ENCODE data around the gene CBX3. TPM values are rescaled to one million over a fixed set of nuclear protein-coding genes. Genes with fewer than 3 reads are reported as not detected.
A peak's percentile ranks its signal among the peaks of the same experiment; 100 is the strongest.

CBX3 gene
- total and polyA plus RNA-seq, 11 donors, result 31.5 to 70.1 (median 59.9) TPM

- no peak overlapping the region for H3K4me3 ChIP-seq
- no peak for DNase-seq
- intact Hi-C loops (cut with DNase I), result no loop called here
- peaks cover 0 to 9% (median 0%) of the 10 kb centered on the region in 9 donors for H3K36me3 ChIP-seq
- no peaks in the 10 kb centered on the region for H3K27me3 ChIP-seq
- peaks cover 0 to 40% (median 19%) of the 10 kb centered on the region in 12 donors for H3K4me1 ChIP-seq
- no peaks in the 10 kb centered on the region for H3K9me3 ChIP-seq
- peak in 2 of 4 donors; percentile 3 to 19 for ATAC-seq
- WGBS, 4 donors, result 71 to 82% (median 75%) methylated on average over 5 of the region's 5 CpGs
- H3K27ac ChIP-seq, result no peak overlapping the region
- TF ChIP-seq CTCF (IDR thresholded peaks at IDR 0.05) (no peak), POLR2A (IDR thresholded peaks at IDR 0.05) (no peak)
These were observed 22.1 kb upstream of the CBX3 start for GRCh38 chr7:26179422-26179821.

- no peak for DNase-seq
- TF ChIP-seq POLR2A (IDR thresholded peaks at IDR 0.05) (no peak), CTCF (IDR thresholded peaks at IDR 0.05) (no peak)
- H3K36me3 ChIP-seq, result peaks cover 0 to 14% (median under 1%) of the 10 kb centered on the region in 9 donors
- ATAC-seq, result peak in 2 of 4 donors; percentile 8 to 33
- H3K4me1 ChIP-seq, result peaks cover 0 to 40% (median 19%) of the 10 kb centered on the region in 12 donors
- intact Hi-C loops (cut with DNase I), result no loop called here
- no peak overlapping the region for H3K4me3 ChIP-seq
- WGBS, 4 donors, result 48 to 57% (median 55%) methylated on average over 8 of the region's 8 CpGs
- no peaks in the 10 kb centered on the region for H3K9me3 ChIP-seq
- H3K27ac ChIP-seq, result peak overlapping the region in 1 of 12 donors; percentile 25
- no peaks in the 10 kb centered on the region for H3K27me3 ChIP-seq
These were observed 21.6 kb upstream of the CBX3 start for GRCh38 chr7:26179826-26180497.

GRCh38 chr7:26180792-26181198 lies 20.8 kb upstream of the CBX3 start:
- peak; percentile 26 to 54 (median 38) for ATAC-seq
- 31 to 52% (median 40%) methylated on average over 5 of the region's 5 CpGs for WGBS, 4 donors

More at GRCh38 chr7:26180792-26181198, 20.8 kb upstream of the CBX3 start:
- Histone ChIP-seq H3K4me3 (no peak overlapping the region), H3K36me3 (peaks cover 0 to 22% (median 9%) of the 10 kb centered on the region in 9 donors), H3K27me3 (no peaks in the 10 kb centered on the region), H3K4me1 (peaks cover 0 to 44% (median 19%) of the 10 kb centered on the region in 12 donors), H3K9me3 (no peaks in the 10 kb centered on the region), H3K27ac (peak overlapping the region in 3 of 12 donors; percentile 11 to 42 (median 25))
- TF ChIP-seq CTCF (IDR thresholded peaks at IDR 0.05), result no peak
- no peak for TF ChIP-seq POLR2A (IDR thresholded peaks at IDR 0.05)
- intact Hi-C loops (cut with DNase I), result no loop called here
- DNase-seq, result no peak

All from heart left ventricle (tissue), 16 donors.